Measurements from ENCODE around the gene AGPAT2. TPM values are rescaled to one million over a fixed set of nuclear protein-coding genes. Genes with fewer than 3 reads are reported as not detected.

AGPAT2 gene
- polyA plus RNA-seq, 1 of the 3 experiments (the other 2 are of a cell fraction): 46.8 TPM

DNA sequence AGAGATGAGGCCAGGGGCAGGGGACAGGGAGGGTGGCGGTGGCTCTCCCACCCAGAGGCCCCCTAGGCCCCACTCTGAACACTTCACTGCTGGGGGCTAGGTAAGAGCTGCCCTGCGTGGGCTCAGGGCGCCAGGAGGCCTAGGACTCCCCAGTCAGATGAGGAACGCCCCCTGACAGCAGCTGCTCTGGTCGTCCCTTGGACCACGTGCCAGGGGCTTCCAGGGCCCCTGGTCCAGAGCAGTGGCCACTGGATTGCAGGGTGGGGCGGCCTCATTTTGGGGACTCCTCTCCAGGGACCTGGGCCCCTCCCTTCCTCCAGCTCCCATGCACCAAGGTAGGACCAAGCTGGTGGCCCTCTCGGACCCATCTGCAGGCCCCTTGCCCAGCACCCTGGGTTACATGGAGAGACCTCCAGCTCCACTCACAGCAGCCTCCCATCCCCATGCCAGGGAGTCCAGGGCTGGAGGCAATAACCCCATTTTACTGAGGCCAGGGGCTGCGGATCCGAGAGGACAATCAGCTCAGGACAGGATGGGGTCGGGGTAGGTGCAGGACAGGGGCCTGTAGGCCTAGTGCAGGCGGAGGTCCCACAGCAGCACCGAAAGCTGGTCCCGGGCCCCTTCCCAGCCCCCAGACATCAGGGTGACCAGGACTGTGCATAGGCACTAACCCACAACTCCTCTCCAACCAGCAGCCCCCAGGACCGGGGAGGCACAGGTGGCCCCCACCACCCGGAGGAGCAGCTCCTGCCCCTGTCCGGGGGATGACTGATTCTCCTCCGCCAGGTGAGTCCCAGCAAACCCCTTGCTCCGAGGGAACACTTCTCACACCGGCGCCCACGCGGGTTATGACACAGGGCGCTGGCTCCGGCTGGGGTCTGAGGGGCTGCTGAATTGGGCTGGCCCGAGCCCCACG is 23.0 kb downstream of the AGPAT2 start:
- H3K9me2 ChIP-seq: no peaks in the 10 kb centered on the region
- no peak for DNase-seq

More for the DNA sequence above, 23.0 kb downstream of the AGPAT2 start:
- WGBS (ENCODE audit: low lambda C conversion rate): 96% methylated on average over 7 of the region's 27 CpGs
- no peaks in the 10 kb centered on the region for H3K36me3 ChIP-seq (replicated peaks in 1 of 2; ENCODE audit: control insufficient read depth in 1 of 2, insufficient read depth in 2 of 2, low read length in 1 of 2)
- H3F3A ChIP-seq (replicated peaks; ENCODE audit: insufficient read depth): no peaks in the 10 kb centered on the region
- H3K27me3 ChIP-seq (ENCODE audit: insufficient read depth): no peaks in the 10 kb centered on the region
- H2AFZ ChIP-seq (ENCODE audit: low read depth): no peak overlapping the region
- ChIA-PET CTCF (interaction anchor here (0.6 to 5.0 kb wide), 12 partner anchors 8 to 190 kb away, joined by 3 to 35 read pairs (median 7); no protein-coding TSS in a partner anchor), POLR2A (interaction anchor here (0.5 to 1.2 kb wide), 2 partner anchors 13 to 63 kb away, joined by 3 read pairs; no protein-coding TSS in a partner anchor)
- H3K4me3 ChIP-seq (ENCODE audit: low read depth in 2 of 2, low read length in 1 of 2): no peak overlapping the region
- no peak overlapping the region for H3K9ac ChIP-seq
- peaks cover 0 to 21% of the 10 kb centered on the region in 2 experiments; a peak in 1 of 4 replicates for H3K4me1 ChIP-seq (ENCODE audit: control insufficient read depth in 1 of 2, insufficient read depth in 2 of 2, low read depth in 1 of 2, low read length in 1 of 2)
- TF ChIP-seq RAD21 (IDR thresholded peaks at IDR 0.05; ENCODE audit: low read length): no peak
- TF ChIP-seq, protein P1, sequence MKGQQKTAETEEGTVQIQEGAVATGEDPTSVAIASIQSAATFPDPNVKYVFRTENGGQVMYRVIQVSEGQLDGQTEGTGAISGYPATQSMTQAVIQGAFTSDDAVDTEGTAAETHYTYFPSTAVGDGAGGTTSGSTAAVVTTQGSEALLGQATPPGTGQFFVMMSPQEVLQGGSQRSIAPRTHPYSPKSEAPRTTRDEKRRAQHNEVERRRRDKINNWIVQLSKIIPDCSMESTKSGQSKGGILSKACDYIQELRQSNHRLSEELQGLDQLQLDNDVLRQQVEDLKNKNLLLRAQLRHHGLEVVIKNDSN (IDR thresholded peaks at IDR 0.05; ENCODE audit: borderline replicate concordance, low read depth): no peak
- TF ChIP-seq TCF12 (IDR thresholded peaks at IDR 0.05): no peak
- no peak for TF ChIP-seq SMC3 (IDR thresholded peaks at IDR 0.05; ENCODE audit: low read depth, low read length)
- TF ChIP-seq EP300 (IDR thresholded peaks at IDR 0.05; ENCODE audit: borderline replicate concordance in 1 of 2, low read depth in 1 of 2, low read length in 1 of 2): no peak
- TF ChIP-seq RXRA (IDR thresholded peaks at IDR 0.05; ENCODE audit: borderline replicate concordance, low read depth): no peak
- no peak for TF ChIP-seq MEF2A (IDR thresholded peaks at IDR 0.05; ENCODE audit: borderline replicate concordance, low read depth)
- no peak for TF ChIP-seq RFX5 (IDR thresholded peaks at IDR 0.05; ENCODE audit: low read length)
- TF ChIP-seq, protein P2, sequence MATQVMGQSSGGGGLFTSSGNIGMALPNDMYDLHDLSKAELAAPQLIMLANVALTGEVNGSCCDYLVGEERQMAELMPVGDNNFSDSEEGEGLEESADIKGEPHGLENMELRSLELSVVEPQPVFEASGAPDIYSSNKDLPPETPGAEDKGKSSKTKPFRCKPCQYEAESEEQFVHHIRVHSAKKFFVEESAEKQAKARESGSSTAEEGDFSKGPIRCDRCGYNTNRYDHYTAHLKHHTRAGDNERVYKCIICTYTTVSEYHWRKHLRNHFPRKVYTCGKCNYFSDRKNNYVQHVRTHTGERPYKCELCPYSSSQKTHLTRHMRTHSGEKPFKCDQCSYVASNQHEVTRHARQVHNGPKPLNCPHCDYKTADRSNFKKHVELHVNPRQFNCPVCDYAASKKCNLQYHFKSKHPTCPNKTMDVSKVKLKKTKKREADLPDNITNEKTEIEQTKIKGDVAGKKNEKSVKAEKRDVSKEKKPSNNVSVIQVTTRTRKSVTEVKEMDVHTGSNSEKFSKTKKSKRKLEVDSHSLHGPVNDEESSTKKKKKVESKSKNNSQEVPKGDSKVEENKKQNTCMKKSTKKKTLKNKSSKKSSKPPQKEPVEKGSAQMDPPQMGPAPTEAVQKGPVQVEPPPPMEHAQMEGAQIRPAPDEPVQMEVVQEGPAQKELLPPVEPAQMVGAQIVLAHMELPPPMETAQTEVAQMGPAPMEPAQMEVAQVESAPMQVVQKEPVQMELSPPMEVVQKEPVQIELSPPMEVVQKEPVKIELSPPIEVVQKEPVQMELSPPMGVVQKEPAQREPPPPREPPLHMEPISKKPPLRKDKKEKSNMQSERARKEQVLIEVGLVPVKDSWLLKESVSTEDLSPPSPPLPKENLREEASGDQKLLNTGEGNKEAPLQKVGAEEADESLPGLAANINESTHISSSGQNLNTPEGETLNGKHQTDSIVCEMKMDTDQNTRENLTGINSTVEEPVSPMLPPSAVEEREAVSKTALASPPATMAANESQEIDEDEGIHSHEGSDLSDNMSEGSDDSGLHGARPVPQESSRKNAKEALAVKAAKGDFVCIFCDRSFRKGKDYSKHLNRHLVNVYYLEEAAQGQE (IDR thresholded peaks at IDR 0.05; ENCODE audit: low read depth, low read length): no peak
- no peak for TF ChIP-seq SIN3A (IDR thresholded peaks at IDR 0.05; ENCODE audit: borderline replicate concordance, low read depth, low read length)
- H4K20me1 ChIP-seq (ENCODE audit: insufficient read depth): no peaks in the 10 kb centered on the region
- no peak overlapping the region for H3K27ac ChIP-seq (ENCODE audit: low read depth in 2 of 2, low read length in 1 of 2)
- no peak overlapping the region for H3K4me2 ChIP-seq
- H3K79me2 ChIP-seq (ENCODE audit: insufficient read depth): no peaks in the 10 kb centered on the region
- H3K9me3 ChIP-seq: no peaks in the 10 kb centered on the region
